Stromal cell of bone marrow (primary cell): ENCODE results near the gene HOXB4.

Experiments
- DNase-seq: peaks from one replicate; pipeline ENCODE4 v3.0.0-alpha.2; 2012; ENCODE audit warnings: low read depth

The HOXB4 gene

DNA sequence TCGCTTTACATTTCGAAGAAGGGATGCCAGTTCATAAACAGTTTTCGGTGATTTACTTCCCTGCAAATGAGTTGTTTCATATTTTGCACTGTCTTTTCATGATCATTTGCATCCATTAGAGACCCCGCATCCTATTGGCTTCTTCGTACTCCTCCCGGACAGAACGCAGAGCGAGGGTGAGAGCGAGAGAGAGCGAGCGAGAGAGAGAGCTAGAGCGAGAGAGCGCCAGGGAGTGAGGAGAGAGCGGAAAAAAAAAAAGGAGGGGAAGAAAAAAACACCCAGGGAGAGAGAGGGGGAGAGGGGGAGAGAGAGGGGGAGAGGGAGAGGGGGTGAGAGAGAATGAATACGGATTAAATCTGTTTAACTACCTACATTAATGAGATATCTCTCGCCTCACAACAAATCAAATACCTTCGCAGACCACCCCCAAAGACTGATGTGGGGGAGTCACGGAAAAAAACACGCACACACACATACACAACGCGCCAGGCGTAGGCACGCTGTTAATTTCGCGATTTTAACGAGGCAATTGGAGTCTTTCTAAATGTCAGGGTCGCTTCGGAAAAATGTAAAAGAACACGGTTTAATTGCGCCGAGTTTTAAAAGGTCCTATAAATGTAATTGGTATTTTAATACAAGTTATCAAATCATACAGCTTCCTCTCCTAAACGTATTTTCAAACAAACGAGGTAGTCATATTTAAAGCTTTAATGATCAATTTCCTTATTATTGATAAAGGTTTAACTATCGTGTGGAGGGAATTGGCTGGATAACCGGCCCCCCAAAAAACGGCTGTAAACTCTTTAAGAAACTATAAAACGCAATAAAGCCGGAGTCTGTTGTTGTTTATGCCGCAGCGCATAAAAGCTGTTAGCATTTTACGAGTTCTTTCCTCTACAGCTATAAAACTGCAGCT is 37.2 kb upstream of the HOXB4 start, which contains the start of gene HOXB8:
Gene HOXB8, minus strand, starts transcription at position 246 of the 916 bp plus-strand sequence. CDS start 588 bp downstream, outside the sequence.
- DNase-seq, result no peak

- DNase-seq, result no peak
Observed at GRCh38 chr17:48613862-48614694, 35.9 kb upstream of the HOXB4 start.

DNA sequence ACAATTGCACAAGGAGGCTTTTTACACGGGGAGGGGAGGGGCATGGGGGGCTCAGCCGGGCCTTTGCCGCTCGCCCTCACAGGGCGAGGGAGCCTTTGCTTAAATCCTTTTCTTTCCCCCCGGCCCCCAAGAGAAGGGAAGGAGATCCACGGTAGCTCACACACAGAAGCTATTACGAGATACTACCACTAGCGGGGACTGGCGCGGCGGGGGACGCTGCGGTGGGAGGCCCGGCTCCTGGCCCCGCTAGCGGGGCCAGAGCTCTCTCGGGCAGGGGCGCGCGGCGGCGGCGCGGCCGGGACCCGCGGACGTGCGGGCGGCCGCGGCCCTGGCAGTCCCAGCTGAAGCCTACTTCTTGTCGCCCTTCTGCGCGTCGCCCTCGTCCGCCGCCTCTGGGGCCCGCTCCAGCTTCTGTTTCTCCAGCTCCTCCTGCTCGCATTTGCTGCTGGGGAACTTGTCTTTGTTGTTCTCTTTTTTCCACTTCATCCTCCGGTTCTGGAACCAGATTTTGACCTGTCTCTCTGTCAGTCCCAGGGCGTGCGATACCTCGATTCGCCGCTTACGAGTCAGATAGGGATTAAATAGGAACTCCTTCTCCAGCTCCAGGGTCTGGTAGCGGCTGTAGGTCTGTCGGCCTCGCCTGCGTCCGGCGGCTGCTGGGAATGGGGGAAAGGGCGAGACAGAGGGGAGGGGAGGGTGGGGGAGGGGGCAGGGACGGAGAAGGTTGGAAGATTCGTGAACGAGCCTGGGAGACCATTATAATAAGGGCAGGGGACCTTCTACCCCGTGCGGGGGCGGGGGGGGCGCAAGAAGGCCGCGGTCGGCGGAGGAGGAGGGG is 34.9 kb upstream of the HOXB4 start:
- no peak for DNase-seq

GRCh38 chr17:48612456-48612853 is 34.3 kb upstream of the HOXB4 start:
- DNase-seq, result no peak

DNA sequence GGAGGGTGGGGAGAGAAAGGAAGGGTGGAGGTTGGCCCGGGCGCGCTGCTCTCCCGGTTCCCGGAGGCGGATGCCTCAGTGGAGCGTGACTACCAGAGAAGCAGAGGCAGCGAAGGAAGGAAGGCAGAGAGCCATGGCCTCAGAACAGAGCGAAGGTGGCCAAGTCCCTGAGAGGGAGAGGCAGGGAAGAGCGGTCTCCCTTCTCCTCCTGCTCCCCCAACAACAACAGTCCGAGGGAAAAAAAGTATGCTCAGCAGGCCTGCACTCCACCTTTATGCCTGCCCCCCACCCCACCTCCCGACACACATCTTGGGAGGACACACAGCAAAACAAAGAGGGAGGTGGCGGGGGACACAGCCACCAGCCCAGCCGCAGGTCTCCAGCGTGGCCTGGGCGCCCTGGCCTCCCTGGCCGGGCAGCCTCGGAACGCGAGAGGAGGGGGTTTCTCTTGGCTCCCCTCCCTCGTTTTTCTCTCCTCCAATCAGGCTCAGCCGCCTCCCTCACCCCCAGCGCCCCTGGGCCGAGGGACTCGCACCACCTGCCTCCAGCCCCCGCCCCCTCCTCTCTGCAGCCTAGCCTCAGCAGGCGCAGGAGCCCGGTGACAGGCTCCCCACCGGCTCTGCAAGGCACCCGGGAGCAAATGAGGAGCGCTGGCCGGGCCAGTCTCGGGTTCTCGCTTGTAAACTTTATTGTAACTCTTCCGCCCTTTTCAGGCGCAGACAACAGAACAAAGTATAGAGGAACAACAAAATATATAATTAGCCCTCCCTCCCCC is 33.7 kb upstream of the HOXB4 start:
- DNase-seq, result no peak

DNA sequence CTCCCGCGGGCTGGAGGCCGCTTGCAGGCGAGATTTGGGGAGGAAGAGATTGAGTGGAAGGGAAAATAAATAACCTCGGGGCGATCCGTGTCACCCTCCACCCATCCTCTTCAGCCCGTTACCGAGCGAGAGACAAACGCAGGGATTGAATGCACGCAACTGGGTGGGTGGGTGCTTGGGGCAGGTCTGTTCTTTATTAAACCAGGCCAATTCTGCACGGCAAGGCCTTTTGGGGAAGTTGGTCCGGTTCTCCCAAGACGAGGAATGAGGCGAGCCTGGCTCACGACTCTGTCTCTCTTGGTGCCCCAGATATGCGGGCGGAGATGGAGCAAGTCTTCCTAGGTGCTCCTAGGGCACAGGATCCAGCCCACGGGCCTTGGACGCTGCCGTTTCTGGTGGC is 33.1 kb upstream of the HOXB4 start:
- DNase-seq, result no peak

DNA sequence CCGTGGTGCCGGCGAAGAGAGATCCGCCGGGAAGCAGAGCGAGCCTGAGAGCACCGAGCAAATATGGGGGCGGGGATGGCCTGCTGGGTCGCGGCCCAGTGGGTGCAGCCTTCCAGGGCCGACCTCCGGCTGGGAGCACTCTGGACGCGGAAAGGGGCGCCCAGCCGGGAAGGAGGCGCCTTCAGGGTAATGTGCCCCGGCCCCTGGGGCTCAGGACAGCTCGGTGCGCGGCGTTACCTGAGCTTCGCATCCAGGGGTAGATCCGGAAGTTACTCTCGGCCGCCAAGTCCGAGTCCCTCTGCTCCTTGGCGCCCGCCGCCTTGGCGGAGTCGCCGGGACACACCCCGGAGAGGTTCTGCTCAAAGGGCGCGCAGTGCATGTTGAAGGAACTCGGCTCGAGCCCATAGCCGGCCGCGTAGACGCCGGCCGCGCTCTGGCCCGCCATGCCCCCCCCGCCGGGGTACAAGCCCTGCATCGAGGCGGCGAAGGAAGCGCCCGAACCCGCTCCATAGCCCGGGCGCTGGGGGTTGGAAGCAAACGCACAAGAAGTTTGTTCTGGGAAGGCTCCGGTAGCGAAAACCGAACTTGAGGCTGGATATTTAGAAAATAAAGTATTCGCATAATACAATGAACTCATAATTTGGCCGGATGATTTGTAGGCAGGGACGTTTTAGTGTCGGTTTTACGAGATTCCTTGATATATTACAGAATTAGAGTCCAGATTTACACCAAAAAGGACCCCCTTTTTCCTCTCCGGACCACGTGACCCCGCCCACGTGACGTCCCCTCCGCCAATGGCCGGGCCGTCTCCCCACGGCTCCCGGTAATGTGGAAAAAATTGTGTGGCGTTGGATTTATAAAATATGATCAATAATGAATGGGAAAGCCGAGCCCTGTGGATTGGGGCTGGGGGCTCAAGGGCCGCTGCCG is 32.4 kb upstream of the HOXB4 start, which contains the start of gene HOXB7:
Gene HOXB7, minus strand, starts transcription at position 736 of the 930 bp plus-strand sequence. Its CDS starts 99 bp downstream, at position 637.
- DNase-seq, result no peak

DNA sequence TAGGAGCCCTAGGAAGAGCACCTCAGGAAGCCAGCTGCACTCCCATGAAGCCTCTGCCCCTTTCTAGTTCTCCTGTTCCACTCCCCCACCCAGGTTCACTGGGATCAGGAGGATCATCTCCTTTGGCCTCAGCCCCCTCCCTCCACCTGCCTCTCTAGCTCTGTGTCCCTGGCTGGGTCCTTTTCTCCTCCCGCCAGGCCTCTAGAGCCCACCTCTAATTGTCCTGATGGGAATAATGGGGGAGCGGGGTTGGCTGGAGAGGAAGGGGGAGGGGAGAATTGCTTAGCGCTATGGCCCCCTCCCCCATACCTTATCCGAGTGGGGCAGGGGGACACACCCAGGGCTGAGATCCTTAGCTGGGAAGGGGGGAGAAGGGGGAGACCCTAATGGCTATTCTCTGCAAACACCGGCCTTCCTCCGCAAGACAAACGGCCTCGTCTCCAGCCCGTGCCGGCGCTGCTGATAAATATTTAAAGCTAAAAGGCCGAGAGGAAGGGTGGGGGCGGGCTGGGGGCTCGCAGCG is 31.7 kb upstream of the HOXB4 start:
- no peak for DNase-seq

DNA sequence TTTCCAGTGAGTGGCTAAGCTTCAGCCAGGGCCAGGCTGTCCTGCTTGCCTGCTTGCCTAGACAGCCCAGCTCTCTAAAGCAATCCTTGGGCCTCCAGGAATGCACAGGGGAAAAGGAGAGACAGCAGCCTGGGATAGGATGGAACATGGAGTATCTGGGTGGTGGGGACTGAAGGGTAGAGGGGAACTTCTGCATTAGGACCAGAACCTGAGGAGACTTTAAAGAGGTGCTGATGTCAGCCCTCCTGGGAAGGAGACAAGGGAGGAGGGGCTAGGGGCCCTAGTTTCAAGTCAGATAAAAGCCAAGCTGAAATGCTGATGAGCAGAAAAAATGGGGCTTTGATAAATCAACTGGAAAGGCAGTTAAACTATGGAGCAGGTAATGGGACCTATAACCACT is 30.9 kb upstream of the HOXB4 start:
- DNase-seq, result no peak

- DNase-seq, result no peak
Observed at GRCh38 chr17:48608494-48608834, 30.3 kb upstream of the HOXB4 start.

DNA sequence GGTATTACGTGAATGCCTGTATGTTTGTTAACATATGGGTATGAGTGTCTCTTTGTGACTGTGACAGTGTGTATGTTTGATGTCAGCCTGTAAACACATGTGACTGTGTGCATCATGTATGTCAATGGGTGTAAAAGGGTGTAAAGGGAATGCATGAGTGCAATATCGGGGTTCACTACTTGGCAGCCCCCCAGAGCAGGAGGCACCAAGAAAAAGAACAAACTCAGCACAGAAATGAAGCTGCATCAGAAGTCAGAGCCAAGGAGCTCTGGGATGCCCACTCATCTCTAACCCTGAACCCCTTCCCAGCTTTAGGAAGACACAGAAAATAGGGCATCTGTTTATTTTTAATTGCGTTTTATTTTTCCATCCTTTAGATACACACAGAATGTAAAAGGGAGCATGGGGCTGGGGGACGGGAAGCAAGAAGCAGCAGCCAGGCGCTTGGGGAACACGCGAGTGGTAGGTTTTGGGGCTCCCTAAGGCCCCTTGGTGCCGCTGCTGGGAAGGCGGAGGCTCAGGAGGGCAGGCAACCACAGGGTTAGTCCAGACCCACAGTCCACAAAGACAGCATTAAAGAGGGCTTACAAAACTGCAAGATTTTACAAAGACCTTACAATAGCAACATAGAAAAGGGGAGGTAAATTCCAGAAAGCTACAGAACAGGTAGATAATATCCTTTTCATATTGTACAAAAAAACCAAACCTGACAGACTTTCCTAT is 28.9 kb upstream of the HOXB4 start:
- DNase-seq, result no peak

- DNase-seq, result no peak
Observed at GRCh38 chr17:48605991-48606891, 28.1 kb upstream of the HOXB4 start.

- no peak for DNase-seq
Observed at GRCh38 chr17:48605409-48605919, 27.3 kb upstream of the HOXB4 start.

DNA sequence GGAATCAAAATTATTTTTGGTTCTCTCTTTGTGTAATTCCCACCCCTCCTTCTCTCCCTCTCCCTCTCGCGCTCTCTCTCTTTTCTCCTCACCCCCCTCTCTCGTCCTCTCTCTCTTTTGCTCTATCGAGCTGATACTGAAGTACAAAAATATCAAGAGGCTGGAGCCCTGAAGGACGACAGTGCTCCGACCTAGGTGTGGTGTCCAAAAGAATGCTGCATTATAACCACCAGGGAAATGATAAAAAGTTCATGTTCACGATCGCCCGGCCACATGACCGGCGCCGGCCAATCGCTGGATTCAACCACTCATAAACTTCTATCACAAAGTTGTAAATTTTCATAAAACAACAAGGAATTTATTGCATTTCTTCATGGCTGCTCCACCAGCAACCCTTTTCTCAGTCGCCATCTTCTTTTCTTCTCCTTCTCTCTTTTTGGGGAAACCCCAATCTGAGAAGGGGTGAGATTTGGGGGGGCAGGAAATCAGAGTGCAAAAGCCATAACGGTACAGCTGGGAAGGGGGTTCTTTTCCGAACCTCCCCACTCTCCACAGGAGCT is 26.7 kb upstream of the HOXB4 start, which contains the start of gene HOXB6:
Gene HOXB6, minus strand, starts transcription at position 217 of the 560 bp plus-strand sequence. CDS start 6,836 bp downstream, outside the sequence.
- DNase-seq, result no peak

- no peak for DNase-seq
Observed at GRCh38 chr17:48603959-48604769, 26.0 kb upstream of the HOXB4 start.
